Breast epithelium (tissue), 4 donors: ENCODE data around the gene DYSF. TPM values are rescaled to one million over a fixed set of nuclear protein-coding genes. Genes with fewer than 3 reads are reported as not detected.
A peak's percentile ranks its signal among the peaks of the same experiment; 100 is the strongest.

Experiments used
- DNase-seq, 2 donors: peaks; one replicate each; pipeline ENCODE4 v3.0.0-alpha.2; 2019; ENCODE audit warnings: low spot score in 2 of 2
- H3K27ac ChIP-seq, 2 donors: fragments of 200-600 bp; sonication (generic) in 1 of 2; one replicate each; pipeline ENCODE4 v1.5.1; 2016 to 2019; ENCODE audit warnings: mild to moderate bottlenecking in 1 of 2
- H3K27me3 ChIP-seq, 2 donors: fragments of 200-600 bp; sonication (generic) in 1 of 2; one replicate each; pipeline versions ENCODE4 v1.5.1 to v1.6.0; 2017 to 2019; ENCODE audit warnings: control low read depth in 1 of 2, mild to moderate bottlenecking in 1 of 2
- H3K36me3 ChIP-seq: fragments of 200-600 bp; one replicate; pipeline ENCODE4 v1.5.1; 2019
- H3K4me1 ChIP-seq, 2 donors: fragments of 200-600 bp; sonication (generic); one replicate each; pipeline ENCODE4 v1.5.1; 2016 to 2019; ENCODE audit warnings: control low read depth in 1 of 2
- H3K4me3 ChIP-seq, 3 donors: fragments of 200-600 bp; sonication (generic); 1 replicate in 2 of 3; 2 replicates in 1 of 3; pipeline ENCODE4 v1.5.1; 2016 to 2019; ENCODE audit warnings: mild to moderate bottlenecking in 3 of 3, moderate library complexity in 2 of 3
- H3K9me3 ChIP-seq, 2 donors: fragments of 200-600 bp; sonication (generic) in 1 of 2; one replicate each; pipeline ENCODE4 v1.5.1; 2016 to 2019; ENCODE audit warnings: control low read depth in 1 of 2
- POLR2A ChIP-seq: fragments of 450-650 bp; IDR thresholded peaks from one replicate; pipeline ENCODE4 v1.6.1; 2016; ENCODE audit warnings: antibody characterized with exemption, mild to moderate bottlenecking, moderate library complexity
- POLR2AphosphoS5 ChIP-seq, 3 donors: sonication (generic); formaldehyde crosslinking; IDR thresholded peaks; one replicate each; pipeline ENCODE4 v1.6.1; 2017; ENCODE audit warnings: antibody characterized with exemption in 3 of 3
- intact Hi-C: fragments of 100-400 bp; cut with DNase I; formaldehyde crosslinking; loops from one replicate; pipeline ENCODE4 v1.15.1; 2023; ENCODE audit warnings: low total_unique reads
- total RNA-seq, 3 donors: library from RNA; depleted of rRNA; stranded (reverse); fragments of >200 nt; gene quantifications; one replicate each; pipeline ENCODE4 v1.1.0, GENCODE V29; 2016
- TF ChIP-seq, protein P1 (sequence below), 3 donors: fragments of 450-650 bp; IDR thresholded peaks; one replicate each; pipeline ENCODE4 v1.5.1; 2016 to 2017; ENCODE audit warnings: antibody characterized with exemption in 3 of 3, mild to moderate bottlenecking in 3 of 3, moderate library complexity in 3 of 3

Gene DYSF
- total RNA-seq, 3 donors from 2014 or later: 3.0 to 15.7 (median 4.8) TPM

DNA sequence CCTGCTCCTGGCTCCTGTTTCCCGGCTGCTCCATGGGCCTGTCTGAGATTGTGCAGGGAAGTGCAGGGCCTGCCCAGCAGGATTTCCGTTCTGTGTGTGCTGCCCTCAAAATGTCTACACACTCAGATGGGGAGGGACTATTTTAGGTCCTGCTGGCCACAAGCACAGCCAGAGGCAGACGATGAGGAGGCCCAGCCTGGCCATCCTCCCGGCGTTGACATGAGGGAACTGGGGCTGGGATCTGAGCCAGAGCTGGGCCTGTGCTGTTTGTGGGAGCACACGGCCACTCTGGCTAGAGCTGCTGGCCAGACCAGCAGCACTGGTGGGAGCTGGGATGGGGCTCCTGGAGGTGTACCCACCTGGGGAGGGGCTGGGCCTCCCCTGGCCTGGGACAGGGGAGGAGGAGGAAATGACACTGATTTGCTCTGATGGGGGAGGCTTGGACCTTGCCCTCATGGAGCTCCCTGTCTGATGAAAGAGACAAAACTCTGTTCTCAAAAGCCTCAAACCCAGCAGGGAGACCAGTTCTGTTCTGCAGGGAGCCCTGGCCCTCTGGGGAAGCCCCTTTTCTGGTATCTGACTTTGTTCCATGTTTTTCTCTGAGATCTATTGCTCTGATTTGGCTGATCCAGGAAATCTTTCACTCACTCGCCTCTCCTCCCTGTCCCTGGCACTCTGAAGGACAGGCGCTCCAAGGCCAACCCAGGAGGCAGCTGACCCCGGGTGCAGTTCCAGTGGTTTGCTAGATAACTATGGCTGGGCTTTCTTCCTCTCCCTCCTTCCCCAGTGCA lies 161.8 kb downstream of the DYSF start:
- no peak overlapping the region for H3K4me3 ChIP-seq
- H3K9me3 ChIP-seq: no peaks in the 10 kb centered on the region
- DNase-seq: peak; percentile 39 to 47
- no peaks in the 10 kb centered on the region for H3K36me3 ChIP-seq
- TF ChIP-seq, protein P1, sequence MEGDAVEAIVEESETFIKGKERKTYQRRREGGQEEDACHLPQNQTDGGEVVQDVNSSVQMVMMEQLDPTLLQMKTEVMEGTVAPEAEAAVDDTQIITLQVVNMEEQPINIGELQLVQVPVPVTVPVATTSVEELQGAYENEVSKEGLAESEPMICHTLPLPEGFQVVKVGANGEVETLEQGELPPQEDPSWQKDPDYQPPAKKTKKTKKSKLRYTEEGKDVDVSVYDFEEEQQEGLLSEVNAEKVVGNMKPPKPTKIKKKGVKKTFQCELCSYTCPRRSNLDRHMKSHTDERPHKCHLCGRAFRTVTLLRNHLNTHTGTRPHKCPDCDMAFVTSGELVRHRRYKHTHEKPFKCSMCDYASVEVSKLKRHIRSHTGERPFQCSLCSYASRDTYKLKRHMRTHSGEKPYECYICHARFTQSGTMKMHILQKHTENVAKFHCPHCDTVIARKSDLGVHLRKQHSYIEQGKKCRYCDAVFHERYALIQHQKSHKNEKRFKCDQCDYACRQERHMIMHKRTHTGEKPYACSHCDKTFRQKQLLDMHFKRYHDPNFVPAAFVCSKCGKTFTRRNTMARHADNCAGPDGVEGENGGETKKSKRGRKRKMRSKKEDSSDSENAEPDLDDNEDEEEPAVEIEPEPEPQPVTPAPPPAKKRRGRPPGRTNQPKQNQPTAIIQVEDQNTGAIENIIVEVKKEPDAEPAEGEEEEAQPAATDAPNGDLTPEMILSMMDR (IDR thresholded peaks at IDR 0.05): no peak
- TF ChIP-seq POLR2AphosphoS5 (IDR thresholded peaks at IDR 0.05) (peak in 1 of 3 donors; percentile 19), POLR2A (no peak)
- H3K4me1 ChIP-seq: no peaks in the 10 kb centered on the region
- no peaks in the 10 kb centered on the region for H3K27me3 ChIP-seq
- intact Hi-C loops: loop anchor here (5.0 kb wide), 1 partner anchor 1127 kb away; no protein-coding TSS in a partner anchor
- H3K27ac ChIP-seq: peak overlapping the region in 1 of 2 donors; percentile 48

DNA sequence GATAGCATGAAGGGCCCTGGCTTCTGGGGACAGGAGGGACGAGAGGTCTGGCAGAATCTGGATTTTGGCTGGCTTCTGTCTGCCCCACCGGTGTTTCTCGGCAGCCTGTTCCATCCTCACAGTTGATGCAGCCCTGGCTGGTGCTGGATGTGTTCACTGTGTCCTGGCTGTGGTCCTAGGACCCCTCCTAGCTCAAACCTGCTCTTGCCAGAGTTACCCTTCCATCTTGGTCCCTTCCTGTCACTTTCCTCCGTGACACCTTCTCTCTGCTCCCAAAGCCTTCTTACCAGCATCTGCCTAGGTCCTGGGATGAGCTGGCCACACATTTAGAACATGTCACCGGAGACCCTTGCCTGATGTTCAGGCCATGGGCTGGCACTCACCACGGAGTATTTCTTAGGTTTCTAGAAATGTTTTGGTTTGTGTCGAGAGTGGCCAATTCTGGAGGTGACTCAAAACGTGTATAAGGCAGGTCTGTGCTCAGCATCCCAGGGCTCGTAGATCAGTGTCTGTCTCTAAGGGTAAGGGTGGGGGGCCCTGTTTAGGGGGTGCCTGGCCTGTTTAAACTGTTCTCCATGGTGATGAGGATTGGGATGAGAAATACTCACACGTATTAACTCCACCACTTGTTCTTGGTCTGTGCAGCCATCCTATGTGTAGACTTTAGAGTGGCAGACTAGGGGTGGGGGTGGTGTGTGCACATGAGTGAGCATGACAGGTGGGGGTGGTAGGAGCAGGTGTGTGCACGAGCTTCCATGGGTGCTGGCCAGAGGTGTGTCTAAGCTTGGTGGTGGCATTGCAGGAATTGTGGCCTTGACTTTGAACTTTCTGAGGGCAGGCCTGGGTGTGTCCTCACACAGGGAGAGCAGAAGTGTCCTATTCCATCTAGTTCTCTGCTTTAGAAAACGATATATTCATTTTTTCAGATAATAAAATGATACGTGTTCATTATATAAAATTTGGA lies 162.7 kb downstream of the DYSF start:
- TF ChIP-seq, protein P1 (IDR thresholded peaks at IDR 0.05): no peak
- TF ChIP-seq POLR2AphosphoS5 (IDR thresholded peaks at IDR 0.05) (no peak), POLR2A (no peak)
- peak; percentile 12 to 25 for DNase-seq

GRCh38 chr2:71617266-71617665 lies 163.9 kb downstream of the DYSF start:
- Histone ChIP-seq H3K4me3 (no peak overlapping the region), H3K27ac (no peak overlapping the region), H3K36me3 (no peaks in the 10 kb centered on the region), H3K9me3 (no peaks in the 10 kb centered on the region), H3K4me1 (no peaks in the 10 kb centered on the region), H3K27me3 (no peaks in the 10 kb centered on the region)
- intact Hi-C loops: no loop called here
- no peak for TF ChIP-seq POLR2AphosphoS5 (IDR thresholded peaks at IDR 0.05)
- TF ChIP-seq, protein P1 (IDR thresholded peaks at IDR 0.05): no peak
- no peak for TF ChIP-seq POLR2A
- DNase-seq: no peak

More for the DNA sequence above, 162.7 kb downstream of the DYSF start:
- Histone ChIP-seq H3K9me3 (no peaks in the 10 kb centered on the region), H3K4me3 (no peak overlapping the region), H3K36me3 (no peaks in the 10 kb centered on the region), H3K4me1 (no peaks in the 10 kb centered on the region), H3K27ac (peak overlapping the region in 1 of 2 donors; percentile 48), H3K27me3 (no peaks in the 10 kb centered on the region)
- intact Hi-C loops: no loop called here

DNA sequence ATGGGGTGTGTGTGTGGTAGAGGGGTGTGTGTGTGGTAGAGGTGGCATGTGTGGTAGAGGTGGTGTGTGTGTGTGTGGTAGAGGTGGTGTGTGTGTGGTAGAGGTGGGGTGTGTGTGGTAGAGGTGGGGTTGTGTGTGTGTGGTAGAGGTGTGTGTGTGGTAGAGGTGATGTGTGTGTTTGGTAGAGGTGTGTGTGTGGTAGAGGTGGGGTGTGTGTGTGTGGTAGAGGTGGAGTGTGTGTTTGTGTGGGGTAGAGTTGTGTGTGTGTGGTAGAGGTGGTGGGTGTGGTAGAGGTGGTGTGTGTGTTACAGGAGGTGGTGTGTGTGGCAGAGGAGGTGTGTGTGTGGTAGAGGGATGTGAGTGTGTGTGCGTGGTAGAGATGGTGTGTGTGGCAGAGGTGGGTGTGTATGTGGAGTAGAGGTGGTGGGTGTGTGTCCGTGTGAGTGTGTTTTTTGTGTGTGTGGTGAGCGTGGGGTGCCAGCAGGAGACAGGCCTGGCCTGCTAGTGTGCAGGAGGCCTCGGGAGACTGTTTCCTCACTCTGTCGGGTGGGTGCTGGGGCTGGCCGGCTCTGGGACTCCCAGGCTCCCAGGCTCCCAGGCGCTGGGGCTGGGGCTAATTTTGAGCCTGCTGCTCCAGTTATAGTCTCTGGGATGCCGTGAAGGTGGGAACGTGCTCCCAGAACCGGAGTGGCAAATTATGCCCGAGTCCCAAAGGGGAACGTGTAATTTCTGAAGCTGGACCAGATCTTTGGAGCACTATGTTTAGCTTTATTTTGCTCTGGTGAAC lies 165.2 kb downstream of the DYSF start:
- TF ChIP-seq POLR2AphosphoS5 (IDR thresholded peaks at IDR 0.05) (no peak), POLR2A (no peak)
- TF ChIP-seq, protein P1 (IDR thresholded peaks at IDR 0.05): no peak
- intact Hi-C loops: no loop called here
- H3K27ac ChIP-seq: peak overlapping the region in 1 of 2 donors; percentile 3

More for the DNA sequence above, 165.2 kb downstream of the DYSF start:
- Histone ChIP-seq H3K27me3 (no peaks in the 10 kb centered on the region), H3K4me1 (no peaks in the 10 kb centered on the region), H3K9me3 (no peaks in the 10 kb centered on the region), H3K4me3 (no peak overlapping the region), H3K36me3 (no peaks in the 10 kb centered on the region)
- peak in 1 of 2 donors; percentile 6 for DNase-seq
